H1 (cell line): ENCODE results near the gene SBK2. TPM values are rescaled to one million over a fixed set of nuclear protein-coding genes. Genes with fewer than 3 reads are reported as not detected.

Experiments
- CTCF ChIA-PET: fragments of 300-600 bp; sonication (Branson Sonifier 250); formaldehyde crosslinking; loops from one replicate; lab custom pipeline; 2021; ENCODE audit not compliant: partially characterized antibody; lab: Charles Lee
- POLR2A ChIA-PET: fragments of 300-600 bp; sonication (Branson Sonifier 250); formaldehyde crosslinking; loops from one replicate; lab custom pipeline; 2021; ENCODE audit warnings: inconsistent platforms; ENCODE audit not compliant: partially characterized antibody; lab: Charles Lee
- DNase-seq, 2 experiments: peaks; one replicate each; pipeline versions ENCODE4 v3.0.0 to v3.0.0-alpha.2; 2010 to 2022; ENCODE audit warnings: low spot score in 2 of 2, low read depth in 1 of 2, mixed read lengths in 1 of 2
- FAIRE-seq: peaks from 2 replicates; lab custom pipeline; 2011; peaks lifted over from hg19 to GRCh38; lab: Jason Lieb, UNC
- H2AFZ ChIP-seq: 2 replicates; pipeline ENCODE4 v1.8.1; 2012; ENCODE audit warnings: low read length, inconsistent platforms
- H2AK5ac ChIP-seq: 2 replicates; pipeline ENCODE4 v1.6.1; 2013; ENCODE audit warnings: low read depth, low read length
- H2BK120ac ChIP-seq: replicated peaks from 2 replicates; pipeline ENCODE3; 2013; ENCODE audit warnings: low read depth, low read length, inconsistent platforms
- H2BK12ac ChIP-seq: 2 replicates; pipeline ENCODE4 v1.6.1; 2013; ENCODE audit warnings: low read depth, low read length
- H2BK15ac ChIP-seq: 2 replicates; pipeline ENCODE4 v1.6.1; 2013; ENCODE audit warnings: low read length
- H2BK20ac ChIP-seq: 2 replicates; pipeline ENCODE4 v1.6.1; 2013; ENCODE audit warnings: low read length
- H2BK5ac ChIP-seq: 2 replicates; pipeline ENCODE4 v1.6.1; 2013; ENCODE audit warnings: low read depth, low read length
- H3K14ac ChIP-seq: 2 replicates; pipeline ENCODE4 v1.6.1; 2013; ENCODE audit warnings: inconsistent platforms; ENCODE audit not compliant: insufficient read length
- H3K18ac ChIP-seq: 2 replicates; pipeline ENCODE4 v1.6.1; 2013; ENCODE audit warnings: low read length; ENCODE audit errors: extremely low read depth
- H3K23ac ChIP-seq: 2 replicates; pipeline ENCODE4 v1.6.1; 2013; ENCODE audit warnings: inconsistent platforms; ENCODE audit not compliant: insufficient read length
- H3K23me2 ChIP-seq: 2 replicates; pipeline ENCODE4 v1.6.1; 2013; ENCODE audit warnings: low read depth, low read length
- H3K27ac ChIP-seq: 2 replicates; pipeline ENCODE4 v1.6.1; 2011; ENCODE audit warnings: low read depth, low read length, inconsistent platforms
- H3K27me3 ChIP-seq, 4 experiments: replicated peaks in 1 of 4; 1 replicate in 1 of 4; 2 replicates in 3 of 4; pipeline versions ENCODE4 v1.6.1 to v1.8.1; 2011 to 2013; ENCODE audit warnings: low read length in 3 of 4, mild to moderate bottlenecking in 3 of 4, inconsistent platforms in 2 of 4, mixed read lengths in 2 of 4, moderate library complexity in 1 of 4; ENCODE audit not compliant: control insufficient read depth in 3 of 4, insufficient read depth in 3 of 4; ENCODE audit errors: extremely low read depth in 1 of 4
- H3K36me3 ChIP-seq, 4 experiments: 2 replicates each; pipeline versions ENCODE4 v1.6.1 to v1.8.1; 2011 to 2013; ENCODE audit warnings: mild to moderate bottlenecking in 4 of 4, low read length in 3 of 4, moderate library complexity in 2 of 4, control low read depth in 1 of 4, inconsistent platforms in 1 of 4; ENCODE audit not compliant: insufficient read depth in 4 of 4, control insufficient read depth in 2 of 4
- H3K4ac ChIP-seq: replicated peaks from 2 replicates; pipeline ENCODE3; 2013; ENCODE audit warnings: low read length, low read depth, mixed read lengths, inconsistent platforms; ENCODE audit not compliant: insufficient read length
- H3K4me1 ChIP-seq, 4 experiments: replicated peaks in 1 of 4; 1 replicate in 1 of 4; 2 replicates in 3 of 4; pipeline versions ENCODE4 v1.6.1 to v1.8.1; 2011 to 2013; ENCODE audit warnings: low read length in 3 of 4, inconsistent platforms in 2 of 4, mixed read lengths in 1 of 4; ENCODE audit not compliant: insufficient read depth in 4 of 4, control insufficient read depth in 3 of 4
- H3K4me2 ChIP-seq, 2 experiments: 2 replicates each; pipeline versions ENCODE4 v1.6.1 to v1.8.1; 2011 to 2013; ENCODE audit warnings: low read depth in 2 of 2, low read length in 2 of 2, control low read depth in 1 of 2, inconsistent platforms in 1 of 2, mild to moderate bottlenecking in 1 of 2; ENCODE audit not compliant: insufficient read depth in 1 of 2
- H3K4me3 ChIP-seq, 4 experiments: fragments of 200-600, 300-600 bp in 1 of 4; sonication (generic), shearing (Covaris generic), sonication (Bioruptor Twin) in 1 of 4; 2 replicates each; pipeline versions ENCODE4 v1.5.1 to v1.8.1; 2011 to 2016; ENCODE audit warnings: low read length in 4 of 4, low read depth in 3 of 4, control low read depth in 2 of 4, inconsistent platforms in 2 of 4, mild to moderate bottlenecking in 2 of 4, mixed read lengths in 1 of 4, moderate library complexity in 1 of 4; ENCODE audit not compliant: insufficient read depth in 2 of 4; ENCODE audit errors: extremely low read depth in 1 of 4
- H3K56ac ChIP-seq: replicated peaks from 2 replicates; pipeline ENCODE3; 2013; ENCODE audit warnings: low read depth, mild to moderate bottlenecking, mixed read lengths, low read length, inconsistent platforms; ENCODE audit not compliant: insufficient read length
- H3K79me1 ChIP-seq: 2 replicates; pipeline ENCODE4 v1.6.1; 2013; ENCODE audit warnings: low read depth, low read length, control low read depth
- H3K79me2 ChIP-seq, 2 experiments: 2 replicates each; pipeline versions ENCODE4 v1.6.1 to v1.8.1; 2012 to 2013; ENCODE audit warnings: low read length in 2 of 2, mild to moderate bottlenecking in 2 of 2, inconsistent platforms in 1 of 2; ENCODE audit not compliant: insufficient read depth in 2 of 2, control insufficient read depth in 1 of 2
- H3K9ac ChIP-seq, 4 experiments: replicated peaks in 1 of 4; 1 replicate in 1 of 4; 2 replicates in 3 of 4; pipeline versions ENCODE4 v1.6.1 to v1.8.1; 2011 to 2013; ENCODE audit warnings: low read depth in 3 of 4, low read length in 3 of 4, control low read depth in 2 of 4, mild to moderate bottlenecking in 2 of 4, moderate library complexity in 2 of 4, inconsistent platforms in 1 of 4; ENCODE audit errors: extremely low read depth in 1 of 4
- H3K9me3 ChIP-seq, 2 experiments: 2 replicates each; pipeline versions ENCODE4 v1.6.1 to v1.8.1; 2012 to 2013; ENCODE audit warnings: mild to moderate bottlenecking in 2 of 2, moderate library complexity in 2 of 2, control low read depth in 1 of 2, inconsistent platforms in 1 of 2, low read depth in 1 of 2, low read length in 1 of 2, mixed read lengths in 1 of 2; ENCODE audit not compliant: insufficient read depth in 2 of 2
- H4K20me1 ChIP-seq, 2 experiments: replicated peaks in 1 of 2; 2 replicates each; pipeline versions ENCODE3 to v1.8.1; 2011 to 2013; ENCODE audit warnings: inconsistent platforms in 2 of 2, low read length in 2 of 2, mild to moderate bottlenecking in 1 of 2; ENCODE audit not compliant: insufficient read depth in 2 of 2, control insufficient read depth in 1 of 2
- H4K5ac ChIP-seq: 2 replicates; pipeline ENCODE4 v1.6.1; 2013; ENCODE audit warnings: low read length, low read depth, mixed read lengths, inconsistent platforms; ENCODE audit not compliant: insufficient read length
- H4K8ac ChIP-seq: 2 replicates; pipeline ENCODE4 v1.8.0; 2013; ENCODE audit warnings: mild to moderate bottlenecking, moderate library complexity, low read length, inconsistent platforms; ENCODE audit not compliant: insufficient read depth; ENCODE audit errors: extremely low read depth
- H4K91ac ChIP-seq: replicated peaks from 2 replicates; pipeline ENCODE3; 2013; ENCODE audit warnings: low read length, mixed read lengths, inconsistent platforms; ENCODE audit not compliant: insufficient read length
- CTBP2 ChIP-seq: IDR thresholded peaks from 2 replicates; pipeline ENCODE4 v1.7.0; 2011; ENCODE audit warnings: borderline replicate concordance, mild to moderate bottlenecking, moderate library complexity, mixed read lengths, low read length; ENCODE audit not compliant: insufficient read depth, insufficient read length
- KDM1A ChIP-seq: fragments of 200-600, 300-600 bp; sonication (generic); IDR thresholded peaks from 2 replicates; pipeline ENCODE4 v1.7.1; 2016; ENCODE audit warnings: mild to moderate bottlenecking, low read length, borderline replicate concordance
- MAFK ChIP-seq: IDR thresholded peaks from 2 replicates; pipeline ENCODE4 v1.6.1; 2012; ENCODE audit warnings: low read depth, mild to moderate bottlenecking, improper control_type of control experiment, low read length
- POLR2AphosphoS5 ChIP-seq: IDR thresholded peaks from 2 replicates; pipeline ENCODE4 v1.6.1; 2011; ENCODE audit warnings: low read depth, low read length
- SIRT6 ChIP-seq: IDR thresholded peaks from one replicate; pipeline ENCODE4 v1.7.1; 2012; ENCODE audit warnings: low read length, inconsistent platforms
- WGBS, 2 experiments: shearing (Covaris generic) in 1 of 2; methylation state at CpG; one replicate each; pipeline versions ENCODE4 v1.1.6 to v1.1.7; 2013 to 2015; ENCODE audit warnings: low lambda C conversion rate in 2 of 2, mixed read lengths in 2 of 2, inconsistent platforms in 1 of 2, low coverage in 1 of 2, missing lambda C conversion rate in 1 of 2; ENCODE audit not compliant: insufficient replicate concordance in 2 of 2, insufficient coverage in 1 of 2, insufficient read length in 1 of 2; ENCODE audit errors: extremely low coverage in 1 of 2, missing lambda C conversion rate in 1 of 2; 5-methylcytosine and 5-hydroxymethylcytosine counted together
- polyA plus RNA-seq, 7 experiments: library from polyadenylated mRNA; depleted of rRNA in 3 of 7; stranded (reverse) in 5 of 7; unstranded in 2 of 7; fragments of >200 nt in 5 of 7; fragments of 200-250 nt in 2 of 7; gene quantifications; 1 replicate in 5 of 7; 2 replicates in 1 of 7; 4 replicates in 1 of 7; pipeline versions ENCODE4 v1.2.1 to v1.2.3, GENCODE V29; 2011 to 2013; ENCODE audit warnings: missing spikeins in 2 of 7, mixed read lengths in 2 of 7
- total RNA-seq: library from RNA; stranded (reverse); fragmentation: NEBNext Ultra II Directional; extraction: Animal tissue kit (Norgen Biotek cat#: 25700); gene quantifications from 2 replicates; pipeline ENCODE4 v1.2.1, GENCODE V29; 2021

The SBK2 gene
- total and polyA plus RNA-seq, 2 of the 8 experiments (the other 6 are each of a cell fraction or from before 2014, with no cell fraction given): 3.2 to 4.1 TPM

DNA sequence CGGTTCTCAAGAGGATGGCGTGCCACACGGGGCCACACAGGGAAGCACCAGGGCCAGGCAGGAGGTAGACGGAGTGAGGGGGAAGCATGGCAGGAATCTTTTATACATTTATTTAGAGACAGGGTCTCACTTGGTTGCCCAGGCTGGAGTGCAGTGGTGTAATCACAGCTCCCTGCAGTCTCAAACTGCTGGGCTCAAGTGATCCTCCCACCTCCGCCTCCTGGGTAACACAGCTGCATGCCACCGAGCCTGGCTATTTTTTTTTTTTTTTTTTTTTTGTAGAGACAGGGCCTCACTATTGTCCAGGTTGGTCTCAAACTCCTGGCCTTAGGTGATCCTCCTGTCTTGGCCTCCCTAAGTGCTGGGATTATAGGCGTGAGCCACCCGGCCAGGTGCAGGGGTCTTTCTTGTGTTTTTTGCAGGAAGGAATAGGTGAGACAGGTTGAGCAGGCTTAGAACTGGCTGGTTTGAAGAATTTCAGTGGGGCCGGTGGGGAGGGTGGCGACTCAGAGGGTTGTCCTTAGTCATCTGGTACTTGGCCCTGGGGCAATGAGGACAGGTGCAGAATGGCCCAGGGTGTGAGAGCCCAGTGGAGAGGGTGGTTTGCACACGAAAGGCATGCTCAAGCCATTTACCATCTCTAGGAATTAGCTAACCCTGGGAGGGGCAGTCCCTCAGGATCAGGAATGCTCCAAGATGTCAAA, 41.1 kb downstream of the SBK2 start:
- Histone ChIP-seq H3K4me1 (peaks cover 0 to 9% (median 3%) of the 10 kb centered on the region in 4 experiments; a peak in 1 of 7 replicates), H2BK120ac (no peak overlapping the region), H2BK5ac (no peak overlapping the region), H3K27me3 (no peaks in the 10 kb centered on the region; a peak in 3 of 7 replicates), H2BK12ac (no peak overlapping the region), H3K36me3 (no peaks in the 10 kb centered on the region), H3K79me1 (no peaks in the 10 kb centered on the region), H3K4me3 (no peak overlapping the region), H4K5ac (no peak overlapping the region), H3K9me3 (no peaks in the 10 kb centered on the region), H3K56ac (no peak overlapping the region), H3K27ac (no peak overlapping the region), H2AFZ (no peak overlapping the region), H2BK20ac (no peak overlapping the region), H3K14ac (no peak overlapping the region), H3K23ac (no peak overlapping the region), H2AK5ac (no peak overlapping the region), H4K91ac (no peak overlapping the region), H3K4me2 (no peak overlapping the region), H4K20me1 (no peaks in the 10 kb centered on the region), H3K18ac (no peak overlapping the region), H3K4ac (no peak overlapping the region), H3K79me2 (no peaks in the 10 kb centered on the region), H3K23me2 (no peaks in the 10 kb centered on the region; the same call in 1 of the 2 replicates), H2BK15ac (no peak overlapping the region), H3K9ac (no peak overlapping the region), H4K8ac (no peak overlapping the region)
- CTCF ChIA-PET: interaction anchor here (1.1 to 2.2 kb wide), 5 partner anchors 9 to 27 kb away, joined by 3 to 17 read pairs (median 4); no protein-coding TSS in a partner anchor
- POLR2A ChIA-PET: interaction anchor here (2.4 to 4.9 kb wide), 2 partner anchors 9 to 89 kb away, joined by 10 to 50 read pairs; partner anchors contain the start of genes NAT14, SSC5D and UBE2S
- peak in 1 of 2 experiments; percentile 58 for DNase-seq
- FAIRE-seq: no peak
- WGBS, 2 experiments: 73% methylated on average over 11 of the region's 11 CpGs; no CpG with 5 or more reads in 1 of the 2 experiments
- TF ChIP-seq KDM1A (0 out of 2 replicates have a peak, but pooled peaks have one; percentile 10), SIRT6 (no peak), POLR2AphosphoS5 (no peak), MAFK (no peak), CTBP2 (no peak)
